ENCODE data around the gene SNAPC3. TPM values are rescaled to one million over a fixed set of nuclear protein-coding genes. Genes with fewer than 3 reads are reported as not detected.
A peak's percentile ranks its signal among the peaks of the same experiment; 100 is the strongest.

SNAPC3 gene
- total and polyA plus RNA-seq, 11 donors, result 12.5 to 41.1 (median 30.3) TPM

DNA sequence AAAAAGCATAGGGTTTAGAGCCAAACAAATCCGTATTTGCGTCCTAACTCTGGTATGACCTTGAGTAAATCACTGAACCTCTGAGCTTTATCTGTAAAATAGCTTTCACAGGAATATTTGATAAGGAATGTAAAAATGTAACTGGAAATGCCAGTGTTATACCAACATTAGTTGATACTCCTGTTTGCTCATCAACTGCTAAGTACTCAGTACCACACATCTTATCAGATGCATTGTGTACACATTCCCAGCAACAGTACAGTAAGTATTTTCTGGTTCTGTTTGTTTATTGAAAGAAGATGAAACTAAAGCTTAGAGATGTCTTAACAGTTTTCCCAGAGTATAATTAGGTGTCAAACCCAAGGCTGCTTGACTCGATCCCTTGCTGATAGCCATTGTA lies 21.5 kb downstream of the SNAPC3 start:
- DNase-seq (no peak), ATAC-seq (no peak)
- TF ChIP-seq, protein P1, sequence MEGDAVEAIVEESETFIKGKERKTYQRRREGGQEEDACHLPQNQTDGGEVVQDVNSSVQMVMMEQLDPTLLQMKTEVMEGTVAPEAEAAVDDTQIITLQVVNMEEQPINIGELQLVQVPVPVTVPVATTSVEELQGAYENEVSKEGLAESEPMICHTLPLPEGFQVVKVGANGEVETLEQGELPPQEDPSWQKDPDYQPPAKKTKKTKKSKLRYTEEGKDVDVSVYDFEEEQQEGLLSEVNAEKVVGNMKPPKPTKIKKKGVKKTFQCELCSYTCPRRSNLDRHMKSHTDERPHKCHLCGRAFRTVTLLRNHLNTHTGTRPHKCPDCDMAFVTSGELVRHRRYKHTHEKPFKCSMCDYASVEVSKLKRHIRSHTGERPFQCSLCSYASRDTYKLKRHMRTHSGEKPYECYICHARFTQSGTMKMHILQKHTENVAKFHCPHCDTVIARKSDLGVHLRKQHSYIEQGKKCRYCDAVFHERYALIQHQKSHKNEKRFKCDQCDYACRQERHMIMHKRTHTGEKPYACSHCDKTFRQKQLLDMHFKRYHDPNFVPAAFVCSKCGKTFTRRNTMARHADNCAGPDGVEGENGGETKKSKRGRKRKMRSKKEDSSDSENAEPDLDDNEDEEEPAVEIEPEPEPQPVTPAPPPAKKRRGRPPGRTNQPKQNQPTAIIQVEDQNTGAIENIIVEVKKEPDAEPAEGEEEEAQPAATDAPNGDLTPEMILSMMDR (IDR thresholded peaks at IDR 0.05), result no peak
- no peak for TF ChIP-seq POLR2A (IDR thresholded peaks at IDR 0.05)
- H3K36me3 ChIP-seq, result peaks cover 0 to 75% (median 66%) of the 10 kb centered on the region in 9 donors
- no peak overlapping the region for H3K4me3 ChIP-seq
- H3K27me3 ChIP-seq, result no peaks in the 10 kb centered on the region
- no peak overlapping the region for H3K27ac ChIP-seq
- intact Hi-C loops (cut with DNase I), result no loop called here
- H3K9me3 ChIP-seq, result no peaks in the 10 kb centered on the region
- H3K4me1 ChIP-seq, result peaks cover 0 to 12% (median 0%) of the 10 kb centered on the region in 12 donors
- WGBS, 4 donors, result 65 to 78% (median 72%) methylated on average over 3 of the region's 3 CpGs

DNA sequence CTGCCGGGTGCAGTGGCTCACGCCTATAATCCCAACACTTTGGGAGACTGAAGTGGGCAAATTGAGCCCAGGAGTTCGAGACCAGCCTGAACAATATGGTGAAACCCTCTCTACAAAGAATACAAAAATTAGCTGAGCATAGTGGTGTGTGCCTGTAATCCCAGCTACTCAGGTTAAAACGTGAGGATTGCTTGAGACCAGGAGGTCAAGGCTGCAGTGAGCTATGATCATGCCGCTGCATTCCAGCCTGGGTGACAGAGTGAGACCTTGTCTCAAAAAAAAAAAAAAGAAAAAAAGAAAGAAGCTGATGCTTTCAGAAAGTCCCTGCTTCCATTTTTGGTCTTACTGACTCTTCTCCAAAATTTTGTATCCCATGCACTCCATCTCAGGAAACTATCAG lies 31.3 kb downstream of the SNAPC3 start:
- no peaks in the 10 kb centered on the region for H3K27me3 ChIP-seq
- DNase-seq, result no peak
- WGBS, 4 donors, result 93 to 96% (median 94%) methylated on average over 5 of the region's 5 CpGs
- no peak overlapping the region for H3K27ac ChIP-seq
- intact Hi-C loops (cut with DNase I), result no loop called here
- H3K9me3 ChIP-seq, result no peaks in the 10 kb centered on the region
- TF ChIP-seq, protein P1 (IDR thresholded peaks at IDR 0.05), result no peak
- no peak for TF ChIP-seq POLR2A (IDR thresholded peaks at IDR 0.05)
- H3K4me1 ChIP-seq, result no peaks in the 10 kb centered on the region
- ATAC-seq, result no peak
- H3K4me3 ChIP-seq, result no peak overlapping the region
- H3K36me3 ChIP-seq, result peaks cover 0 to 99% (median 91%) of the 10 kb centered on the region in 9 donors

DNA sequence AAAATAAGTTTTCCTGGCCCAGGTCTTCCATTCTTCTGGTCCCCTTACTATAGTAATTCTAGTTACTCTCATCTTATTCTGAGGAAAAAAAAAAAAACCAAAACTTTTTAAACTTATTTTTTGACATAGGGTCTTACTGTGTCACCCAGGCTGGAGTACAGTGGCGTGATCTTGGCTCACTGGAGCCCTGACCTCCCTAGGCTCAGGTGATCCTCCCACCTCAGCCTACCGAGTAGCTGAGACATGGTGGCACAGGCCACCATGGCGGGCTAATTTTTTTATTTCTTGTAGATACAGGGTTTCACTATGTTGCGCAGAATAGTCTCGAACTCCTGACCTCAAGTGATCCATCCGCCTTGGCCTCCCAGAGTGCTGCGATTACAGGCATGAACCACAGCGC lies 38.4 kb downstream of the SNAPC3 start:
- no peak overlapping the region for H3K27ac ChIP-seq
- 95 to 98% (median 96%) methylated on average over 8 of the region's 8 CpGs for WGBS, 4 donors
- no peak for TF ChIP-seq POLR2A (IDR thresholded peaks at IDR 0.05)
- TF ChIP-seq, protein P1 (IDR thresholded peaks at IDR 0.05), result no peak
- intact Hi-C loops (cut with DNase I), result no loop called here
- peaks cover 0 to 98% (median 92%) of the 10 kb centered on the region in 9 donors for H3K36me3 ChIP-seq
- ATAC-seq (no peak), DNase-seq (no peak)
- H3K9me3 ChIP-seq, result no peaks in the 10 kb centered on the region
- H3K4me3 ChIP-seq, result no peak overlapping the region
- H3K4me1 ChIP-seq, result no peaks in the 10 kb centered on the region
- H3K27me3 ChIP-seq, result no peaks in the 10 kb centered on the region

DNA sequence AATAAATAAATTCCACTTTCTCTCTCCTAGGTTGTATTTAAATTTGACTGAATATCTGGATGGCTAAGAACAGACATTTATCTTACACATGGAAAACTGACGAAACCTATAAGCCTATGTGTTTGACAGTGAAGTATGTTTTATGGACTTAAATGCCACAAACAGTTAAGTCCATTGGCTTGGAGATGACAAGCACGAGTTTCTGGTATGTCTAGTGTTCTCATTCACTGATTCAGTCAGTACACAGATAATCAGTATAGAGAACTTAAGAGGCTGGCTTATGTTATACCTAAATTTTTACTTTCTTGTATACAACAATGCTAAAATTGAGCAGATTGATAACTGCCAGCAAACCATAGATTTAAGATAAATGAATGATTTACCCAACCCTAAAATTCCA lies 38.9 kb downstream of the SNAPC3 start:
- no peak overlapping the region for H3K4me3 ChIP-seq
- ATAC-seq (peak in 2 of 4 donors; percentile 51 to 63), DNase-seq (no peak)
- intact Hi-C loops (cut with DNase I), result no loop called here
- H3K27ac ChIP-seq, result no peak overlapping the region
- no peaks in the 10 kb centered on the region for H3K27me3 ChIP-seq
- no peak for TF ChIP-seq POLR2A (IDR thresholded peaks at IDR 0.05)
- TF ChIP-seq, protein P1 (IDR thresholded peaks at IDR 0.05), result no peak
- no peaks in the 10 kb centered on the region for H3K4me1 ChIP-seq
- peaks cover 0 to 98% (median 92%) of the 10 kb centered on the region in 9 donors for H3K36me3 ChIP-seq
- no peaks in the 10 kb centered on the region for H3K9me3 ChIP-seq
- WGBS, 4 donors, result 37 to 54% (median 50%) methylated on average over 2 of the region's 2 CpGs

Measured in heart left ventricle (tissue), 16 donors.